HG02588 (cell line): Measurements from ENCODE around the gene ZNF536.

Source experiments
- ATAC-seq: cut with Tn5 transposase; IDR thresholded peaks from one replicate; pipeline ENCODE4 v1.9.1; 2021; ENCODE audit warnings: mild to moderate bottlenecking, moderate library complexity; ENCODE audit not compliant: unreplicated experiment

The ZNF536 gene

DNA sequence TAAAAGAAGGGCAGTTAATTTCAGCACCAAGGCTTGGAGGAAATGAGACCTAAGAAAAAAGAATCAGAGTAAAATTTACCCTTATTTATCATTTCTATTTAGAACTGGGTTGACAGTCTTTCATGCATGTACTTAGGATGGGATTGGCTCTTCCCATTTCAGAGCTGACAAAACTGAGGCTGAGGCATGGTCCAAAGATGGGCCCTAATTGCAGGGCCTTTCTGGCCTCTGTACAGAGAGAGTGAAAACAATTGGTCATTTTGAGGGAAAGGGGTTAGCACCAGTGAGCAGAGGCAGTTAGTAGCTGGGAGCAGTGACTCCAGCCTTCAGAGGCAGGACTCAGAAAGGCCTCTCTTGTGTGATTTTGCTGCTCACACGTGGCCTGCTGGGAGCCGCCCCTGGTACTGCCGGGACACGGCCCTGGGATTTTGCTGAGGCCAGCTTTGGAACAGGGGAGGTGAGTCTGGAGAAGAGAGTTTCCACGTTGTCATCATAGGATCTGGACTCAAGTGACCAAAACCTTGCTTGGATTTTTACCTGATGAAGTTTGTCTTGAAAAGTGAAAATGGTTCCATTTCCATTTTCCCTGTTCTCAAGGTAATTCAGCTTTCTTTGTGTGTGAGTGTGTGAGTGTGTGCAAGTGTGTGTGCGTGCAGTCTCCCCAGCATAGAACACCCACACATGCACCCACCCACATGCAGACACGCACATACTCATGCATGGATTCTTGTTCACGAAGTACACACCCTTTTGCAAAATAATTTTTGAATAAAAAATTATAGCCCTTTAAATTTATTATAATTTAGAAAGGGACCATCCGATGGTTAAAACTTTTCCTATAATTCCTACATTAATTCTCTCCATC lies at the start of gene ZNF536:
Gene ZNF536 (plus strand): TSS at position 425 of the 865 bp plus-strand sequence. CDS start 71,179 bp downstream, outside the sequence.
- ATAC-seq: no peak

DNA sequence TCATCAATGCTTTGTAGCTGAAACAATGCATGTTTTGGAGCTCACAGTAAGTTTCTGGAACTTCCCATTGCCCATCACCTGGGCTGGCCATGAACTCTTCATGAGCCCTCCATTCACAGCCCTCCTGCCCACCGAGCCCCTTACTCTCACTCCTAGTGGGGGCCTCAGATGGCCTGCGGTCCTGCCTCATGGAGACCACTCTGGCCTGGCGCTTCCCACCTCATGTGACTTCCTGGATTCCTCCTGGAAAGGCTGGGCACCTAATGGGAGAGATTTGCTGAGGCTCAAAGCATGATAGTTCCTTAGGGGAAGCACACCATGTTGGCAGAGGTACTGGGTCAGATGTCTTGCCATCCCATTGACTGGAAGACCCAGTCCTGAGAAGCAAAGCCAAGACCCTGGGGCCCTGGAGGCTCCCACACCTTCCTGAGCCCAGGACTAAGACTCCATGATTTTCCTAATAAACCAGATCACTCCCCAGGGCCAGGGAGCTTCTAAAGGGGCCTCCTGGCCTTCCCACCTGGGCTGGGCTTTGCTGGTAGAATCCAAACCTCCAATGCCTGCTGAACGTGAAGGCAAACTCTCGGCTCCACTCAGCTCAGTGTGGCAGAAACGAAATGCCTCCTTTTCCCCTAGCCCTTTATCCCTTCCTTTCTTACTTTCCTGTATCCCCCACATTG lies 49.4 kb upstream of the ZNF536 start:
- ATAC-seq: no peak

DNA sequence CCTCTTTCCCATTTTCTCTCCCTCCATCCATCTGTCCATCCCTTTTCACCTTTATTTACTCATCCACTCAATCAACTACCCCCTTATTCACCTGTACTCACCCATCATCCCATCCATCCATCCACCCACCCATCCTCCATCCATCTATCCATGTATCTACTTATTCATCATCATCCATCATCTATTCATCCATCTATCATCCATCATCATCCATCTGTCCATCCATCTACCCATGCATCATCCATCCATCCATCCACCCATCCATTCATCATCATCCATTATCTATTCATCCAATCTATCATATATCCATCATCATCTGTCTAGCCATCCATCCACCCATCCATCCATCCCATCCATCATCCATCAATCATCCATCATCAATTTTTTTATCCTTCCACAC lies 48.3 kb upstream of the ZNF536 start:
- ATAC-seq: no peak

DNA sequence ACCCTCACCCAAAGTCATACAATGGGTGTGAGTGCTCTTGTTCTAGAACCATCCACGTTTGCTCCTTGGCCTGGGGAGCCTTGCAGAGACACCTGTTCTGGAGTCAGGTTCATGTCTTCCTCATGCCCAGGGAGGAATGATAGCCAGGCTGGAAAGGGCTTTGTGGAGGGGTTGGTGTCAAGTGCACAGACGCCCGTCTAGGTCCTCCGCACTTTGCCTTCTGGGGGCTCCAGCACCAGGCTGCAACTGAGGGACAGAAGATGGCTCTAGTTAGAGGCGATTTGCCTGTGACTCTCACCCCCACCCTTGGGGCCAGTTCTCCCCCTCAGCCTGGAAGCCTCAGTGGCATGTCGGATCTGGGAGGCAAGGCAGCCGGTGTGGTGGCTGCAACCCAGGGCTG lies 47.2 kb upstream of the ZNF536 start:
- ATAC-seq: no peak

DNA sequence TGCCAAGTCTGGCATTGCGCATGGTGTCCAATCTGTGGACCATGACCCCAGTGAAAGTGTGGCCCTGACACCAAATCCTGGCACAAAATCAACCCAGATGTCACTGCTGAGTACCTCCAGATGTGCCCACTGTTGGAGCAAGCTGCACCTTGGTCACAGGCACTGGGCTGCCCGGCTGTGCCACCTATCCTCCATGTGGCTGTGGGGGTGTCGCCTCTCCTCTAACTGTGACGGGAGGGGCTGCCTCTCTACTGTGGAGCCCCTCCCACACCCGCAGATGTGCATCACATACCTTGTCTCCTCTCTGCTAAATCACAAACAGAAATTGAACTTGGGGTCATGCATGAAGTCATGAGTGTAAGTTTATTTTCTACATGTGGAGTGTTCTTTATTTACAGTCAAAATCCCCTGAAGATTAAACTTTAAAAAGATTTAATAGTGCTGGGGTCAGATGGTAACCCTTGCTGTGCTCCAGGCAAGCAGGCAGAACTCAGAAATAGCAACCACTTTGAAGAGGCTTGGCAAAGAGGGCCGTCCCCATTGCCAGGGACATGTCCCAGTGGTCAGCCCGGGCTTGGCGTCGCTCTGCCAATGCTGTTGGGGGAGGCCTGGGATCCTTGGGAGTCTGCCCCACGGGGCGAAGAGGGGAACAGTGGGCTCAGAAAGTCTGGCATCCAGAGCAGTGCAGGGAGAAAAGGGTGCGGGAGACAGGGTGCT lies 46.4 kb upstream of the ZNF536 start:
- ATAC-seq: no peak

DNA sequence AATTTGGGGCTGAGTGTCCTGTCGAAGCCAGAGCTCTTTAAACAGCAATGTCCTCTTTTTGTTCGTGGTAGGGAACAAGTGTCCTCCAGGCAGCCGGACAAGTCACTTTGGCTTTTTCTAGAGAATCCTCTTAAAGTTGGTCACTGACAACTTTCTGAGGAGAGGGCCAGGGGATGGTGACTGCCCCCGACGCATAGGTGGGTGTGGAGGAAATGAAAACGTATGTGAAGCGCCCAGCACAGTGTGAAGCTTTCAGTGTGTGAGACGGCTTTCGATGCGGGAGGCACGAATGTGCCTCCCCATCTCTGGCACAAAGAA lies 45.8 kb upstream of the ZNF536 start:
- ATAC-seq: no peak

DNA sequence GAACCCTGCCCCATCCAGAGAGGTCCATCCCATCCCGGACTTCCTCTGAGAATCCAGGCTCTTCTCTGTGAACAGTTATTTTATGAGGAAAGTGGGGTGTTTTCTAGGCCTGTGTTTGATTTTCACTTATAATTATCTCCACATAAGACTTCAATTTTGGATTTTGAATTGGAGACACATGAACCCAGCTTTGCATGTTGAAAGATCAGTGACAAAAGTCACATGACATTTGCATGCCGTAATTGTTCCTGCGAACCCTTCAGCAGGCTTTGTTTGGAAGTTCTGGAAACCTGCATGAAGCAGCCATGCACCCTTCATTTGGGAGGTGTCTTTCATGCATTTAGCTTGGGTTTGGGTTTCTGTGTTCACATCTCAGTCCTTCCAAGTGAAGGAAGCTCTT lies 44.9 kb upstream of the ZNF536 start:
- ATAC-seq: no peak

DNA sequence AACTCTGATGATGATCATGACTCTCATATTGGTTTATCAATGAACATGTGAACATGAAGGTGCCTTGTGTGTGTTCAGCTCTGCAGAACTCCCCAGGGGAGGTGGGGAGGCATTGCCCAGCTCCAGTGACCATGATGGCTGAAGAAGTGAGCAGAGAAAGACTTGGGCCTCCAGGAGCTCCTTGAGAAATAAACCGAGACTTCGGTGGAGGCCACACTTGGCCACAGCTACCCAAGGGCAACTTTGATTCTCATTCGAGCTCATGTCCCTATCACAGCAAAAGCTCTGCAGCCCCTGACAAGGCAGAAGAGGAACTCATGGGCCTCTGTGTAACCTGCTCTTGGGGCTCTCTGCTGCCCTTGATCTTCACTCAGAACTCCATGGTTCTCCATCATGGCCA lies 44.1 kb upstream of the ZNF536 start:
- ATAC-seq: no peak

DNA sequence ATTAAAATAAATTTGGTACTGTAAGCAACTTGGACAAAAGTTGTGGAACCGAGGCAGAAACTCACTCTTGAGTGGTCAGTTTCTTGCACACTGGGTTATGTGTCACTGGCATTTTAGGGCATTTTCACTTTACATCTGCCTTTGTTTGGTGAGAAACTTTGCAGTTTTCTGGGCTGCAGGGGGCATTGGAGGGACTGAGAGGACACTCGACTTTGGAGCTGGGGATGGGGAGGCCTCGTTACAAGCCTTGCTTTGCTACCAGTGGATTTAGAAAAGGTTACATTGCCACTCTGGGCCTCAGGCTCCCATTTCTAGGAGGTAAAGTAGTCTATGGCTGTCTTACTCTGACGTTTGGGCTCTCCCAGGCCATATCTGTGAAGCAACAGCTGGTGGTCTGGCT lies 41.9 kb upstream of the ZNF536 start:
- no peak for ATAC-seq

DNA sequence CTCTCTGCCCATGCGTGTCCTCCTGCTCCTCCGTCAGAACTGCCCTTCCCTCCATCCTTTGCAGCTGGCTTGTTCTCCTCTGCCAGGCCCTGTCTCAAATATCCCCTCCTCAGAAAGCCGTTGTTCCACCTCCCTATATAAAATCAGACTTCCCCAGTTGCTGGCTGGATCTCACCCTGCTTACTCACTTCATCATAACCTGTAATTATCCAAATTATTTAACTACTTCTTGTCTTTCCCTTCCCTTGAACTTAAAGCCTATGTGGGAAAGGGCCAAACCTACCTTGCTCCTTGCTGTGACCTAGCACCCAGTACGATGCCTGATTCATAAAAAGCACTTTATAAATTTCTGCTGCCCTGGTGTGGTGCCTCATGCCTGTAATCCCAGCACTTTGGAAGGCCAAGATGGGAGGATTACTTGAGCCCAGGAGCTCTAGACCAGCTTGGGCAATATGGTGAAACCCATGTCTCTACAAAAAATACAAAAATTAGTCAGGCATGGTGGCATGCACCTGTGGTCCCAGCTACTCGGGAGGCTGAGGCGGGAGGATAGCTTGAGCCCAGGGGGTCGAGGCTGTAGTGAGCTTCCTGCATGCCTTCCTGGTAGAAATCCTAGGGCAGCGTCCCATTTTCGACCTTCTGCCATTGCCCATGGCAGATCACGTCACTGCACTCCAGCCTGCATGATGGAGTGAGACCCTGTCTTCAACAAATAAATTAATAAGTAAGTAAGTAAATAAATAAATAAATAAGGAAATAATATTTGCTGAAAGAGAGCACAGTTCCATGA lies 39.5 kb upstream of the ZNF536 start:
- no peak for ATAC-seq

DNA sequence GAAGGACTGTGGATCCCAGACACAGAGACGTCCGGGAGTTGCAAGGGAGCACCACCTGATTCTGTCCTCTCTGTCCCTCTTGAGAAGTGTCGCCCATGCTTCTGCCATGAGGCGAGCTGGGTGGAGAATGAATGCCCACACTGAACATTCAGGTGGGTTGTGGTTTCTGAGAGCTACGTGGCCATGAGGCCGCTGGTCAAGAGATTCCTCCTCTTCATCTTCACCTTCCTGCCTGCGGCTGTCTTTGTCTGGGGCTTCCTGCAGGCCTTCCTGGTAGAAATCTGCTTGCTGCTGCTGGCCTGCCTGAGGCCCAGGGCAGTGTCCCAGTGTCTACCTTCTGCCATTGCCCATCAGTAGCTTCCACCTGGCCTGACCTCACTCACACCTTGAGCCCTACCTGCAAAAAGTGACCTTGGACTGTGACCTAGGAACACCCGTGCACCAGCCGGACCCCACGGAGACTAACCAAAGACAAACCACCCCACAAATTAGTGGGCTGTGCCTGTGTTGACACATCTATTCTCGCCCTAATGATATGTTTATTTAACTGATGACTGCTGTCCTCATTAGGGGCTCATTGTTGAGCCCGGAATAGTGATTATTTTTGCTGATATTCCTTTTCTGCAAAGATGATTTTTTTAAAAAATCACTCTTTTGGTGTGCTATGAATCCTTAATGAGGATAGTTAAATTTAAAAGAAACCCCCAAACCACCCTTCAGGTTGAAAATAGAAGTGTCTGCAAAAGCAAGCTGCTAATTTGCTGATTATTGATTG lies 38.7 kb upstream of the ZNF536 start:
- no peak for ATAC-seq

DNA sequence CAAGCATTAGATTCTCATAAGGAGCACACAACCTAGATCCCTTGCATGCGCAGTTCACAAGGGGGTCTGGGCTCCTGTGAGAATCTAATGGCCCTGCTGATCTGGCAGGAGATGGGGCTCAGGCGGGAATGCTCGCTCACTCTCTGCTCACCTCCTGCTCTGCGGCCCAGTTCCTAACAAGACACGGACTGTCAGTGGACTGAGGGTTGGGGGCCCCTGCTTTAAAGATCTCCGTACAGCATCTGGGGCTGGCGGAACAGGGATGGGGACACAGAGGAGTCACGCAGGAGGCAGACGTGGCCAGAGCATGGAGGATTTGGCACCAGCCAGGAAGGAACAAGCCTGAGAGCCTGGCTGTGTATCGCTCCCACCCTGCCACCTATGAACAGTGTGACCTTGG lies 37.3 kb upstream of the ZNF536 start:
- no peak for ATAC-seq

DNA sequence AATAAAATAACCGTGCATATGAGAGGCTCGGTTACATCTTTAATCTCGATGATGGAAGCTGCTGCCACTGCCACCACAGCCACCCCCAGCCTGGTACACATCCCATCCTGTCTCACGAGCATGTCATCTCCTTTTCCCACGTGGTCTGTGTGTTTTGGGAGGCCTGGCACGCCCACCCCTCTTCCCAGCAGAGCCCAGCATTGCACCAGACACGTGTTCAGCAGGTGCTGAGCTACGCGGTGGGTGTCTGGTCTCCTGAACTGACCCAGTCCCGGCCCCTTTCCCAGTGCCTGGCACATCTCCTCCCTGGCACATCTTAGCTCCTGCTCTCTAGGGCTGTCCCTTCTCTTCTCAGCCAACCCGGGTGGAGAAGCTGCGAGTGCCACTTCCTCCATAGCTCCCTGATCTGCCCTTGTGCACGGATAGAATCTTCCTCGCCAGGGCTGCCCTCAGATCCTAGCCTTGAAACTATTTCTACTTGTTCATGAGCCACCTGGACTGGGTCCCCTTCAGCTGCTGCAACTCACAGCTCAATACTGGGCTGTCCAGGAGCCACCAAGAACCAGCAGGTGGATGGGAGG lies 36.8 kb upstream of the ZNF536 start:
- ATAC-seq: no peak

DNA sequence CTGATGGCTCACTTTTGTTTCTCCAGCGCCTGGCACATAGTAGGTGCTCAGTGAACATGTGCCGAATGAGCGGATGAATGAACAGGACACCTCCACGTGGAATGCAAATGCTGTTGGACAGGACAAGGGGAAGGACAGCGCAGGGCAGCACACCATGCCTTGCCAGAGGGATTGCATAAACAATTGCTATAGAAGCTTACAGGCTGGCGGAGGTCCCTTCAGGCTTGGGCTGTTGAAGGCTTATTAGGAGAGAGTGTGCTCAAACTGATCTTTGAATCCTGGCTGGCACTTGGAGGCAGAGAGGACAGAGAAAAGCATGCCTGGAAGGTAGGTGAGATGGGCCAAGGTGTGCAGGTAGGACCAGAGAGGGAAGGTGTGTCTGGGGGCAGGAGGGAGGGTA lies 35.9 kb upstream of the ZNF536 start:
- no peak for ATAC-seq

DNA sequence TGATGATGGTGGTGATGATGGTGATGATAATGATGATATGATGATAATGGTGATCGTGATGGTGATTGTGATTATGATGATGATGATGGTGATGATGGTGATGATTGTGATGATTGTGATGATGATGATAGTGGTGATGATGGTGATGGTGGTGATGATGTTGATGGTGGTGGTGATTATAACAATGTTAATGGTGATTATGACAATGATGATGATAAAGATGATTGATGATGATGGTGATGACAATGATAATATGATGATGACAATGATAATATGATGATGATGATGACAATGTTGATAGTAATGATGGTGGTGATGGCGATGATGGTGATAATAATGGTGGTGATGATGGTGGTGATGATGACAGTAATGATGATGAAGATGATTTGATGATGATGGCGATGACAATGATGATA lies 34.1 kb upstream of the ZNF536 start:
- no peak for ATAC-seq

DNA sequence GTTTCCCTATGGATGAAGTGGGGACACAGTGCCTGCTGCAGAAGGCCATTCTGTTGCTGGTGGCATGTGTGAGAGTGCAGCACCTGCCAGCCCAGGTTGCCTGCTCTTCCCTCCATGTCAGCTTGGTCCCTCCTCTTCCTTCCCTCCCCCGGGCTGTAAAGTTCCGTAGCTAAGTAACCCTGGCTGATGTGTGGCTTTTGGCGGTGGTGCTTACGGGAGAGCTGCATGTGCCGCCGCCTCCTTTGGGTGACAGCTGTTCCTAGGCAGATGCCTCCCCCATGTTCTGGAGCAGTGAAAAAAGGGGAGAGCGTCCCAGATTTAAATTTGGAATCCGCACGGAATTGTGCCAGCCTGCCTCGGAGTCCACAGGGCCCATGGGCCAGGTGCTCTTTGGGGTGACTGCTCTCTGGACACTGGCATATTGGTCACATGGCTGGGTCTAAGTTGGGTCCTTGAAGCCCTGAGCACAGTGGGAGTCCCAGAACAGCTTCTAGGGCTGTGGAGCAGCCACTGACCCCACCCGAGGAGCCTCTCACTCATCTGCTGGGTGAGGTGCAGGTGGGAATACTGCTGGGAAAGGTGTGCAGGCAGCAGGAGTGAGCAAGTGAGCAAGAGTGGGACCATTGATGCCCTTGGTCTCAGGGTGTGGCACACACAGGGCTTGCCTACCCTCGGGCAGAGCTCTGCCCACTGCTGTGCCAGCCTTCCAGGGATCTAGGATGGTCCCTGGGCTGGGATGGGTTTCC lies 33.1 kb upstream of the ZNF536 start:
- ATAC-seq: no peak

DNA sequence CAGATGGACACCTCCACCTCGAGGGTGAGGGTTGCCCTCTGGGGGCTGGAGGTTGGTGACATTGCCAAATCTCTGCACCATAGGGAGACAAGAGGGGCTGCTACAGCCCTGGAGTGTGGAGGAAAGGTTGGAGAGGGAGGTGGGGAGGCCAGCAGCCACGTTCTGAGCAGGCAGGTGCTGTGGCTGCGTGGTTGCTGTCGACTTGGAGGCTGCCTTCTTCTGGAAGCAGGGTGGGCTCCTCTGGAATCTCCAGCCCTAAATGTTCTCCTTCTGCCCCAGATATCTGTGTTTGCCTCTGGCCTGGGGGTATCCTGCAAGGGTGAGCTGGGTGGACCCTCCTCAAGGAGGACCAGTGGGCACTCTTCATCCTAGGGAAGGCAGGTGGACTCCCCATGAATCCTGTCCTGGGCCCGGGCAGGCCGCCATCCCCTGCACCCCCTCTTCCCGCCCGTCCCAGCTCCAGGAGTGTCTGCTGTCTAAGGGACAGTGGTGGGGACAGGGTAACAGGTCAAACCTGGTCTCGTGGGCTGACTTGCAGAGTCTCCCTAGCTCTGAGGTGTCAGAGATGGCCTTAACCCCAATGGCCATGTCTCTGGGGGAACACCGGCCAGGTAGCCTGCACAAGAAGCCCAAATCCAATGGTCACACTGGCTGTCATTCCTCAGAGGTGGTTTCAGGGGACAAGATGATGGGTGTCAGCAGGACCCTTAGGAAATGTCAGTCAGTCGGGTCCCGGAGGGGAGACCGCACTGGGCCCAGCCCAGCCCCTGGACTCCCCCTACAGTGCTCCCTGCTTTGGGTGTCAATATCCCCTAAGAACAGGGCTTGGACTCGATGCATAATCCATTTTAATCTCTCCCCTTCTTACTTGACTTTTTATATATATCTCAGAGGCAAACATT lies 32.3 kb upstream of the ZNF536 start:
- ATAC-seq: no peak
